ENCODE data around the gene GPT2. TPM values are rescaled to one million over a fixed set of nuclear protein-coding genes. Genes with fewer than 3 reads are reported as not detected.

The GPT2 gene
- total RNA-seq, 2 experiments from 2014 or later = 0.47 TPM; not detected in 1

GRCh38 chr16:46914556-46915201 lies 30.5 kb downstream of the GPT2 start:
- Mint-ChIP-seq H3K4me3 (no peak overlapping the region), H3K4me1 (ENCODE audit: low read depth) (no peaks in the 10 kb centered on the region), H3K27me3 (no peaks in the 10 kb centered on the region), H3K27ac (no peak overlapping the region), H3K36me3 (ENCODE audit: low read depth) (no peaks in the 10 kb centered on the region), H3K9me3 (no peaks in the 10 kb centered on the region)
- peaks cover 2% of the 10 kb centered on the region for H3K4me1 ChIP-seq (ENCODE audit: insufficient read depth, low read length)
- intact Hi-C loops (cut with DNase I, micrococcal nuclease) = no loop called here
- no peak overlapping the region for H3K27ac ChIP-seq (ENCODE audit: low read depth in 1 of 2, low read length in 2 of 2)
- no peaks in the 10 kb centered on the region for H3K36me3 ChIP-seq (ENCODE audit: insufficient read depth, low read length)
- POLR2A ChIA-PET = no interaction called here
- CTCF ChIA-PET = no interaction called here
- ATAC-seq (ENCODE audit: poor library complexity) = no peak
- no peak for DNase-seq
- no peak for TF ChIP-seq CTCF (IDR thresholded peaks at IDR 0.05)
- H3K9me3 ChIP-seq (ENCODE audit: control insufficient read depth in 1 of 2, insufficient read depth in 1 of 2, low read length in 2 of 2) = no peaks in the 10 kb centered on the region
- no peak overlapping the region for H3K4me3 ChIP-seq (ENCODE audit: low read length)
- no peaks in the 10 kb centered on the region for H3K27me3 ChIP-seq (ENCODE audit: control insufficient read depth in 1 of 2, insufficient read depth in 2 of 2, low read length in 2 of 2)

- ChIA-PET CTCF (no interaction called here), POLR2A (no interaction called here)
- H3K4me3 ChIP-seq (ENCODE audit: low read length) = no peak overlapping the region
- H3K27ac Mint-ChIP-seq = no peak overlapping the region
- peaks cover 2% of the 10 kb centered on the region for H3K4me1 ChIP-seq (ENCODE audit: insufficient read depth, low read length)
- H3K36me3 Mint-ChIP-seq (ENCODE audit: low read depth) = no peaks in the 10 kb centered on the region
- no peaks in the 10 kb centered on the region for H3K9me3 ChIP-seq (ENCODE audit: control insufficient read depth in 1 of 2, insufficient read depth in 1 of 2, low read length in 2 of 2)
- H3K27ac ChIP-seq (ENCODE audit: low read depth in 1 of 2, low read length in 2 of 2) = no peak overlapping the region
- no peaks in the 10 kb centered on the region for H3K36me3 ChIP-seq (ENCODE audit: insufficient read depth, low read length)
- no peaks in the 10 kb centered on the region for H3K4me1 Mint-ChIP-seq (ENCODE audit: low read depth)
- ATAC-seq (ENCODE audit: poor library complexity) (no peak), DNase-seq (no peak)
- no peak overlapping the region for H3K4me3 Mint-ChIP-seq
- no peaks in the 10 kb centered on the region for H3K9me3 Mint-ChIP-seq
- H3K27me3 Mint-ChIP-seq = no peaks in the 10 kb centered on the region
- no peak for TF ChIP-seq CTCF (IDR thresholded peaks at IDR 0.05)
- intact Hi-C loops (cut with DNase I, micrococcal nuclease) = no loop called here
- no peaks in the 10 kb centered on the region for H3K27me3 ChIP-seq (ENCODE audit: control insufficient read depth in 1 of 2, insufficient read depth in 2 of 2, low read length in 2 of 2)
These were observed 31.4 kb downstream of the GPT2 start for GRCh38 chr16:46915483-46916025.

GRCh38 chr16:46916980-46917379 lies 32.8 kb downstream of the GPT2 start:
- Histone ChIP-seq H3K9me3 (ENCODE audit: control insufficient read depth in 1 of 2, insufficient read depth in 1 of 2, low read length in 2 of 2) (no peaks in the 10 kb centered on the region), H3K4me1 (ENCODE audit: insufficient read depth, low read length) (peaks cover 2% of the 10 kb centered on the region), H3K4me3 (ENCODE audit: low read length) (no peak overlapping the region), H3K27ac (ENCODE audit: low read depth in 1 of 2, low read length in 2 of 2) (no peak overlapping the region), H3K27me3 (ENCODE audit: control insufficient read depth in 1 of 2, insufficient read depth in 2 of 2, low read length in 2 of 2) (no peaks in the 10 kb centered on the region), H3K36me3 (ENCODE audit: insufficient read depth, low read length) (no peaks in the 10 kb centered on the region)
- ChIA-PET CTCF (no interaction called here), POLR2A (no interaction called here)
- Mint-ChIP-seq H3K36me3 (ENCODE audit: low read depth) (no peaks in the 10 kb centered on the region), H3K4me1 (ENCODE audit: low read depth) (no peaks in the 10 kb centered on the region), H3K4me3 (no peak overlapping the region), H3K9me3 (no peaks in the 10 kb centered on the region), H3K27ac (no peak overlapping the region), H3K27me3 (no peaks in the 10 kb centered on the region)
- ATAC-seq (ENCODE audit: poor library complexity) (no peak), DNase-seq (no peak)
- no peak for TF ChIP-seq CTCF (IDR thresholded peaks at IDR 0.05)
- intact Hi-C loops (cut with DNase I, micrococcal nuclease) = no loop called here
